Kidney epithelial cell (primary cell): ENCODE measurements around the gene EML2. TPM values are rescaled to one million over a fixed set of nuclear protein-coding genes. Genes with fewer than 3 reads are reported as not detected.

Experiments
- DNase-seq: peaks from one replicate; pipeline ENCODE4 v3.0.0-alpha.2; 2010; ENCODE audit warnings: low read depth
- H3K27me3 ChIP-seq: 2 replicates; pipeline ENCODE4 v1.6.0; 2011; ENCODE audit warnings: low read length; ENCODE audit not compliant: control insufficient read depth, insufficient read depth
- H3K36me3 ChIP-seq: 2 replicates; pipeline ENCODE4 v1.5.1; 2011; ENCODE audit warnings: low read length; ENCODE audit not compliant: control insufficient read depth, insufficient read depth
- H3K4me3 ChIP-seq: 2 replicates; pipeline ENCODE4 v1.5.1; 2011; ENCODE audit warnings: low read depth, mild to moderate bottlenecking, control low read depth, low read length
- total RNA-seq: library from RNA; depleted of rRNA; stranded (reverse); fragments of >200 nt; gene quantifications from 2 replicates; pipeline ENCODE4 v1.2.3, GENCODE V29; 2015
- TF ChIP-seq, protein P1 (sequence below): IDR thresholded peaks from 2 replicates; pipeline ENCODE4 v1.5.1; 2011; ENCODE audit warnings: mild to moderate bottlenecking, moderate library complexity, low read length, control low read depth, inconsistent platforms; ENCODE audit not compliant: insufficient read depth, poor library complexity, severe bottlenecking

Gene EML2
- total RNA-seq, 1 donor from 2014 or later: 30.7 TPM

DNA sequence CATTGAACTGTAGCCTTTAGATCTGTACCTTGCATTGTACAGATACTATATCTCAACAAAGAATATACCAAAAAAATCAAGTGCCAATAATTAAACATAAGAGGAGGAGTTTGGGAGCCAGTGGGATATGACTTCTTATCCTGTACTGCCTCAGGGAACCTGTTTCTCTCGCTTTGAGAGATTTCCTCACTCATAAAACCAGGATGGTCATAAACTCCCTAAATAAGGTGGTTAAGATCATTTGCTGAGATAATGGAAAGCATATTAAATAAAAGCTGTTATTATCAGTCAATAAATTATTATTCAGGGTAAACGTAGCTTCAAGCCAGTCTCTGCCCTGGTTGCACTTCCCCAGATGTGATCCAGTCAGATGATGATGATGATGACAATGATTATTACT is 71.6 kb downstream of the EML2 start:
- TF ChIP-seq, protein P1, sequence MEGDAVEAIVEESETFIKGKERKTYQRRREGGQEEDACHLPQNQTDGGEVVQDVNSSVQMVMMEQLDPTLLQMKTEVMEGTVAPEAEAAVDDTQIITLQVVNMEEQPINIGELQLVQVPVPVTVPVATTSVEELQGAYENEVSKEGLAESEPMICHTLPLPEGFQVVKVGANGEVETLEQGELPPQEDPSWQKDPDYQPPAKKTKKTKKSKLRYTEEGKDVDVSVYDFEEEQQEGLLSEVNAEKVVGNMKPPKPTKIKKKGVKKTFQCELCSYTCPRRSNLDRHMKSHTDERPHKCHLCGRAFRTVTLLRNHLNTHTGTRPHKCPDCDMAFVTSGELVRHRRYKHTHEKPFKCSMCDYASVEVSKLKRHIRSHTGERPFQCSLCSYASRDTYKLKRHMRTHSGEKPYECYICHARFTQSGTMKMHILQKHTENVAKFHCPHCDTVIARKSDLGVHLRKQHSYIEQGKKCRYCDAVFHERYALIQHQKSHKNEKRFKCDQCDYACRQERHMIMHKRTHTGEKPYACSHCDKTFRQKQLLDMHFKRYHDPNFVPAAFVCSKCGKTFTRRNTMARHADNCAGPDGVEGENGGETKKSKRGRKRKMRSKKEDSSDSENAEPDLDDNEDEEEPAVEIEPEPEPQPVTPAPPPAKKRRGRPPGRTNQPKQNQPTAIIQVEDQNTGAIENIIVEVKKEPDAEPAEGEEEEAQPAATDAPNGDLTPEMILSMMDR: no peak
- DNase-seq: no peak
- H3K27me3 ChIP-seq: no peaks in the 10 kb centered on the region
- no peak overlapping the region for H3K4me3 ChIP-seq
- H3K36me3 ChIP-seq: no peaks in the 10 kb centered on the region

DNA sequence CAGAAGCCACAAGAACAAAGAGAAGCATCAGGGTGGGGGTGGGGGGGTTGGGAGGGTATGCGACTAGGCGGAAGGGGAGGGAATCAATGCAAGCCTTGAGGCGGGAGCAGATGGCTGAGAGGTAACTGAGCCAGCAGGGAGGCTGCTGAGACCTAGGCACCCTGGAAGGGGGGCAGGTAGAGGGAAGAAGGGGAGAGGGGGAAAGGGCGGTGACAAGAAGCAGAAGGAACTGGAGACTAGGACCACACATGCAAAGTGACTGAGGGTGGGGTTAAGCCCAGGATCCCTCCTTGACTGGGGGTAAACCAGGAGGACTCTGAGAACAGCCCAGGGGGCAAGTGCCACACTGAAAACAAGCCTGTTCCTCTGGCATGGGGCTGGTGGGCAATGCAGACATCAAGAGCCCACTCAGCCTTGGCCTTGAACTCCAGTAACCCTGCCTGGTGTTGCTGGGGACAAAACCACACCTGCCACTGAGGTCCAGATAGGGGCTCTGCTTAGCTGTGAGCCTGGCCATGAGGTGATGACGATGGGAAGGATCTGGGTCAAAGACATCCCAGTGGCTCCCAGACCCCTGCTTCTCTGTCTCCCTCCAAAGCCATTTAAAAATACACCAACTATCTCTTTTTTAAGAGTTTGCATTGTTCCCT is 74.9 kb downstream of the EML2 start:
- Histone ChIP-seq H3K27me3 (no peaks in the 10 kb centered on the region), H3K36me3 (no peaks in the 10 kb centered on the region), H3K4me3 (no peak overlapping the region)
- TF ChIP-seq, protein P1: no peak
- DNase-seq: no peak

GRCh38 chr19:45560686-45561085 is 78.5 kb downstream of the EML2 start:
- TF ChIP-seq, protein P1: no peak
- Histone ChIP-seq H3K27me3 (no peaks in the 10 kb centered on the region), H3K4me3 (no peak overlapping the region), H3K36me3 (no peaks in the 10 kb centered on the region)
- DNase-seq: no peak

DNA sequence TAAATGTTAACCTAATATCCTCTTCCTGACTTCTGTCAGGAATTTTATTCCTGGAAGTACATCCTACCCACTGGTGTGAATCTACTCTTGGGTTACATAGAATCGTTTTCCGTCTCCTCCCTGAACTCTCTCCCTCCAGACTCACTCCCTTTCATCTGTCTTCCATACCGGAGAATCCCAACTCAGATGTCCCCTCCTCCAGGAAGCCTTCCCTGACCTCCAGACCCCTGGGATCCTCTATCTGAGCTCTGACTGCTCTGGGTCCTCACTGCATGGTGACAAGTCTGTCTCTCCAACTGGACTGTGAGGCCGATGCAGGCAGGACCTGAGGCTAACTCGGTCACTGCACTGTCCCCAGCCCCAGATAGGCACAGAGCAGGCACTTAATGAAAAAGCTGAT is 79.2 kb downstream of the EML2 start:
- Histone ChIP-seq H3K27me3 (no peaks in the 10 kb centered on the region), H3K36me3 (no peaks in the 10 kb centered on the region), H3K4me3 (no peak overlapping the region)
- TF ChIP-seq, protein P1: no peak
- no peak for DNase-seq

Other genes starting within 250 kb of the EML2 start
- gene PPP1R13L, start 234.3 kb downstream of the EML2 start, total RNA-seq: 30.9 and 34.5 TPM in 2 replicates
- gene POLR1G, start 232.8 kb downstream of the EML2 start, total RNA-seq: 18.0 and 24.4 TPM in 2 replicates
- gene ERCC1, start 215.5 kb downstream of the EML2 start, total RNA-seq: 67.1 and 79.5 TPM in 2 replicates
- gene FOSB, start 171.4 kb downstream of the EML2 start, total RNA-seq: 1.6 and 5.3 TPM in 2 replicates
- gene RTN2, start 142.3 kb downstream of the EML2 start, total RNA-seq: 13.4 and 18.5 TPM in 2 replicates
- gene PPM1N, start 141.0 kb downstream of the EML2 start, total RNA-seq: 0.48 TPM in 1 of 2 replicates, not detected in the other
- 228 and 248 TPM in 2 replicates for gene VASP, start 131.9 kb downstream of the EML2 start, total RNA-seq
- 12.3 and 15.5 TPM in 2 replicates for gene OPA3, start 54.6 kb downstream of the EML2 start, total RNA-seq
- 0.07 TPM in 1 of 2 replicates, not detected in the other for gene GPR4, start 37.2 kb downstream of the EML2 start, total RNA-seq
- 0.46 TPM in 1 of 2 replicates, not detected in the other for gene GIPR, start 28.8 kb upstream of the EML2 start, total RNA-seq
- 177 and 219 TPM in 2 replicates for gene SNRPD2, start 52.6 kb upstream of the EML2 start, total RNA-seq
- gene QPCTL, start 53.3 kb upstream of the EML2 start, total RNA-seq: 15.6 and 26.2 TPM in 2 replicates
- 13.0 and 15.8 TPM in 2 replicates for gene FBXO46, start 91.5 kb upstream of the EML2 start, total RNA-seq
- gene MEIOSIN, start 94.0 kb upstream of the EML2 start, total RNA-seq: not detected in 2 replicates
- gene SIX5, start 129.9 kb upstream of the EML2 start, total RNA-seq: 11.7 and 16.9 TPM in 2 replicates
- 17.7 and 17.8 TPM in 2 replicates for gene DMPK, start 143.1 kb upstream of the EML2 start, total RNA-seq
- gene DMWD, start 153.4 kb upstream of the EML2 start, total RNA-seq: 29.9 and 35.8 TPM in 2 replicates
- not detected in 2 replicates for gene RSPH6A, start 175.9 kb upstream of the EML2 start, total RNA-seq
- 32.2 and 52.0 TPM in 2 replicates for gene SYMPK, start 223.8 kb upstream of the EML2 start, total RNA-seq
- 0.14 and 0.50 TPM in 2 replicates for gene FOXA3, start 224.9 kb upstream of the EML2 start, total RNA-seq
- gene IRF2BP1, start 246.7 kb upstream of the EML2 start, total RNA-seq: 32.9 and 36.4 TPM in 2 replicates